Lower leg skin (tissue), 4 donors: ENCODE measurements around the gene ASTN1. TPM values are rescaled to one million over a fixed set of nuclear protein-coding genes. Genes with fewer than 3 reads are reported as not detected.

Experiments
- DNase-seq, 2 donors: peaks; one replicate each; pipeline ENCODE4 v3.0.0-alpha.2; 2019; ENCODE audit warnings: low spot score in 2 of 2
- H3K4me3 ChIP-seq: fragments of 200-600 bp; sonication (generic); 2 replicates; pipeline ENCODE4 v1.5.1; 2017; ENCODE audit warnings: mild to moderate bottlenecking, low read depth; ENCODE audit not compliant: poor library complexity, severe bottlenecking
- POLR2A ChIP-seq, 2 donors: fragments of 450-650 bp; IDR thresholded peaks; one replicate each; pipeline ENCODE4 v1.6.1; 2016 to 2017; ENCODE audit warnings: antibody characterized with exemption in 2 of 2, mild to moderate bottlenecking in 1 of 2, moderate library complexity in 1 of 2
- WGBS, 2 donors: methylation state at CpG; one replicate each; pipeline ENCODE4 v1.1.5; 2018; 5-methylcytosine and 5-hydroxymethylcytosine counted together
- intact Hi-C: fragments of 100-400 bp; cut with DNase I; formaldehyde crosslinking; loops from one replicate; pipeline ENCODE4 v1.15.0; 2023; ENCODE audit warnings: low total_unique reads
- total RNA-seq, 4 donors: library from RNA; depleted of rRNA; stranded (reverse); fragments of >200 nt; gene quantifications; one replicate each; pipeline ENCODE4 v1.1.0, GENCODE V29; 2016
- TF ChIP-seq, protein P1 (sequence below), 3 donors: fragments of 450-650 bp; IDR thresholded peaks; one replicate each; pipeline ENCODE4 v1.5.1; 2016; ENCODE audit warnings: antibody characterized with exemption in 3 of 3, mild to moderate bottlenecking in 3 of 3, moderate library complexity in 2 of 3

The ASTN1 gene
- total RNA-seq, 4 donors from 2014 or later, result 0.10 to 0.26 TPM; not detected in 2

DNA sequence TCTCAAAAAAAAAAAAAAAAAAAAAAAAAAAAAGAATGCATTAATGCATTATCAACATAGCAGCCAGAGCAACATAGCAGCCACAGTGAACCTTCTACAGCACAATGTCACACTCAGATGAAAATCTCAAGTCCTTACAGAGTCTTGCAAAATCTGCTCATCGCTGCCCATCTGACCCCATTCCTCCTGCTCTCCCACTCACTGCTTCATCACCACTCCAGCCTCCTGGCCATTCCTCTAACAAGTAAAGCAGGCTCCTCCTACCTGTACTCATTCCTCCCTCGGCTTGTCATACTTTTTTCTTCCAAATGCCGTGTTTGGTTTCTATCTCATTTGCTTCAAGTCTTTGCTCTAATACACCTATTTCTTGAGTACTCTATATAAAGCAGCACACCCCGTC is 35.8 kb upstream of the ASTN1 start:
- WGBS, 2 donors, result 73 to 84% methylated on average over 4 of the region's 4 CpGs
- intact Hi-C loops, result no loop called here
- TF ChIP-seq POLR2A (IDR thresholded peaks at IDR 0.05), result no peak
- TF ChIP-seq, protein P1, sequence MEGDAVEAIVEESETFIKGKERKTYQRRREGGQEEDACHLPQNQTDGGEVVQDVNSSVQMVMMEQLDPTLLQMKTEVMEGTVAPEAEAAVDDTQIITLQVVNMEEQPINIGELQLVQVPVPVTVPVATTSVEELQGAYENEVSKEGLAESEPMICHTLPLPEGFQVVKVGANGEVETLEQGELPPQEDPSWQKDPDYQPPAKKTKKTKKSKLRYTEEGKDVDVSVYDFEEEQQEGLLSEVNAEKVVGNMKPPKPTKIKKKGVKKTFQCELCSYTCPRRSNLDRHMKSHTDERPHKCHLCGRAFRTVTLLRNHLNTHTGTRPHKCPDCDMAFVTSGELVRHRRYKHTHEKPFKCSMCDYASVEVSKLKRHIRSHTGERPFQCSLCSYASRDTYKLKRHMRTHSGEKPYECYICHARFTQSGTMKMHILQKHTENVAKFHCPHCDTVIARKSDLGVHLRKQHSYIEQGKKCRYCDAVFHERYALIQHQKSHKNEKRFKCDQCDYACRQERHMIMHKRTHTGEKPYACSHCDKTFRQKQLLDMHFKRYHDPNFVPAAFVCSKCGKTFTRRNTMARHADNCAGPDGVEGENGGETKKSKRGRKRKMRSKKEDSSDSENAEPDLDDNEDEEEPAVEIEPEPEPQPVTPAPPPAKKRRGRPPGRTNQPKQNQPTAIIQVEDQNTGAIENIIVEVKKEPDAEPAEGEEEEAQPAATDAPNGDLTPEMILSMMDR (IDR thresholded peaks at IDR 0.05), result no peak
- DNase-seq, result no peak
- H3K4me3 ChIP-seq, result no peak overlapping the region

DNA sequence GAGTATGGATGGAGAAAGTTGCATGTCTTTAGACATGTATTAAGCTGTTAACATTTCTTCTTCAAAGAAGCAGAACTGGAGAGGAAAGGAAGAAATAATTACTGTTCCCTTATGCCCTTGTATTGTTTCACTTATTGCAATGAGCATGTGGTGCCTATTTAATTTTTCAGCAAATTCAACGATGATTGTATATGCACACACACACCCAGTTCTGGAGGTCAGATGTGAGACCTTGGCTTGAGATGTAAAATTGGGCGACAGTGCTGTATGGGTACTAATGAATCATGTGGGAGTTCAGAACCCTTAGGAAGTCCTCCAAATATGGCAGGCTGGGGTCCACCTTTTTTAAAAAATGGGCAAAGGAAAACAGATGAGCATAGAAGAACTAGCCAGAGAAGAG is 33.7 kb upstream of the ASTN1 start:
- WGBS, 2 donors, result 67 to 76% methylated on average over 2 of the region's 2 CpGs
- H3K4me3 ChIP-seq, result no peak overlapping the region
- no peak for TF ChIP-seq POLR2A (IDR thresholded peaks at IDR 0.05)
- TF ChIP-seq, protein P1 (IDR thresholded peaks at IDR 0.05), result no peak
- no peak for DNase-seq
- intact Hi-C loops, result no loop called here

DNA sequence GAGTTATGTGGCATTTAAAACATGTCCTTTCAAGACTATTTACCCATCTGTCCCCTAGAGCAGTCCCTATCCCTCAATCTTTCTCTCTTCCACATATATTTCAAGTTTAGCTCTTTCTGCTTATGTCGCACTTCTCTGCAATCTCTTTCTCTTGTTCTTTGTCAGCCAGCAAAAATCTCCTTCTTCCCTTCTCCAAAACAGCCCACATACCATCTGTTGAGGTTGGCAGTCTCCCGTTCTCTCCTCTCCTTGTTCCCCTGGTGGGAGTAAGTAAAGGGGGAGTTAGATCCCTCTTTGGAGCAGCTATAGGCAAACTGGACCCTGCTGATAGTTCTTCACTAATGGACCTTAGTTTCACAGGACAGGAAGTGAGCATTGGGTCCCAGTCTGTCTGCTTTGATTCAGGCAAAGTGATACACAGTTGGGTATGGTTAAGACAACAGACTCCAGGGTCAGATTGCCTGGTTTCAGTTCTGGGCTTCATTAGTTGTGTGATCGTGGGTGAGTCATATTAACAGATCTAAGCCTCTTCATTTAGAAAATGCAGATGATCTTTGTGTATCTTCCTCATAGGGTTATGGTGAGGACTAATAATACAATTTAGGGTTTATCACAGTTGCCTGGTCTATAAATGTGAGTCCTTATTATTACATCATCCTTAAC is 25.9 kb upstream of the ASTN1 start:
- DNase-seq, result no peak
- intact Hi-C loops, result no loop called here
- no peak overlapping the region for H3K4me3 ChIP-seq
- TF ChIP-seq, protein P1 (IDR thresholded peaks at IDR 0.05), result no peak
- TF ChIP-seq POLR2A (IDR thresholded peaks at IDR 0.05), result no peak
- WGBS, 2 donors, result 40 to 50% methylated on average over 3 of the region's 3 CpGs

DNA sequence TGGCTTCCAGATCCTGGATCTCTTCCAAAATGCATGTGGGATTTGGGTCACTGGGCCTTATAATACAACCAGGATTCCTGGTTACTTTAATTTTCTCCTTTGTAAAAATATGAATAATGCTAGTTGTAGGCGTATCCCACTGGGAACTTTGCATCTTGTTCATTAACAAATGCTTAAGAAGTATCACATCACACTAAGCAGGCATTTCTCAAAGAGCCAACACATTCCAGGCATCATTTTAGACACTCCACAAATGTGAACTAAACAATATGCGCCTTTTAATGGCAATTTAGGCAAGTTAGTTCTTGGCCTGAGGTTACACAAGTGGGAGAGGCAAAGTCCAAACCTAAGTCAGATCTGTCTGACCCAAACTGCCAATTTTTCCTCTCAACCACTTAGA is 22.1 kb upstream of the ASTN1 start:
- intact Hi-C loops, result no loop called here
- no peak overlapping the region for H3K4me3 ChIP-seq
- 87 to 90% methylated on average over 2 of the region's 2 CpGs for WGBS, 2 donors
- TF ChIP-seq, protein P1 (IDR thresholded peaks at IDR 0.05), result no peak
- no peak for TF ChIP-seq POLR2A (IDR thresholded peaks at IDR 0.05)
- no peak for DNase-seq

DNA sequence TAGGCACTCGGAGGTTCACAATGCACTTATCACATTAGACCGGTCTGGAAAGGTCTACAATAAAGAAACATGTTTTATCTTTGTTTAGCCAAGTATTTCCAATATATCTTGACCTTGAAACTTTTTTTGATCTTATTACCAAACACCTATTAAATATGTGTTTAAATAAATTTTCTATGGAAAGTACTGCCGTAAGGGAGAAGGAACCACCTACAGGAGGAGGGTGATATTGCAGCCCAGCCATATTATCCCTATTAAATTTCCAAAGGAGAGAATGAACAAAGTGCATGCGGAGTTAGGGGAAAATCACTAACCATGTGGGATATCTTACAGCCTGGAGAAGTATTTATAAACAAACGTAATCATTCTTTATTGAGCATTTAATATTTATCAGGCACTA is 20.7 kb upstream of the ASTN1 start:
- DNase-seq, result no peak
- WGBS, 2 donors, result 74 to 85% methylated on average over 5 of the region's 5 CpGs
- TF ChIP-seq, protein P1 (IDR thresholded peaks at IDR 0.05), result no peak
- TF ChIP-seq POLR2A (IDR thresholded peaks at IDR 0.05), result no peak
- no peak overlapping the region for H3K4me3 ChIP-seq
- intact Hi-C loops, result no loop called here

DNA sequence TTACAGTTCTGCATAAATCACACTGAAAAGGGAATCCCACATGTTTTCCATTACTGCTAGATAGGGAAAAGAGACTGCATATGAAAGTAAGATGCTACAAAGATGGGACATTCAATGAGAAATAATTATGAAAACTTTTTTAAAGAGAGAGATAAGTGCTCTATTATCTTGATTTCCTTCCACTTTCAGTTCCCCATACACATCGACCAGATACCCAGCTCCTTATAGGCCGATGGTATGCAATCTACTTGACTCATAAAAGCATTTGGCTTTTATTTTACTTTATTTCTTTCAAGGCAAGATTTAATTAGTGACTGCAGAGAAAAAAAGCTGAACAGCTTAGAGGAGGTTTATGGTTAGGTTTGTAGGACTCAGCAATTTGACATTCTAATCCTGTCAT is 19.3 kb upstream of the ASTN1 start:
- DNase-seq, result no peak
- no peak overlapping the region for H3K4me3 ChIP-seq
- intact Hi-C loops, result no loop called here
- WGBS, 2 donors, result 56 to 64% methylated on average over 2 of the region's 2 CpGs
- TF ChIP-seq, protein P1 (IDR thresholded peaks at IDR 0.05), result no peak
- TF ChIP-seq POLR2A (IDR thresholded peaks at IDR 0.05), result no peak
